ENCODE results near the gene MYH1.
"Not testable (repeated sequence)": the region's sequence is repeated elsewhere in the genome, so short reads cannot be mapped to it uniquely, and the experiment has no call there.

- TF ChIP-seq, protein P1, sequence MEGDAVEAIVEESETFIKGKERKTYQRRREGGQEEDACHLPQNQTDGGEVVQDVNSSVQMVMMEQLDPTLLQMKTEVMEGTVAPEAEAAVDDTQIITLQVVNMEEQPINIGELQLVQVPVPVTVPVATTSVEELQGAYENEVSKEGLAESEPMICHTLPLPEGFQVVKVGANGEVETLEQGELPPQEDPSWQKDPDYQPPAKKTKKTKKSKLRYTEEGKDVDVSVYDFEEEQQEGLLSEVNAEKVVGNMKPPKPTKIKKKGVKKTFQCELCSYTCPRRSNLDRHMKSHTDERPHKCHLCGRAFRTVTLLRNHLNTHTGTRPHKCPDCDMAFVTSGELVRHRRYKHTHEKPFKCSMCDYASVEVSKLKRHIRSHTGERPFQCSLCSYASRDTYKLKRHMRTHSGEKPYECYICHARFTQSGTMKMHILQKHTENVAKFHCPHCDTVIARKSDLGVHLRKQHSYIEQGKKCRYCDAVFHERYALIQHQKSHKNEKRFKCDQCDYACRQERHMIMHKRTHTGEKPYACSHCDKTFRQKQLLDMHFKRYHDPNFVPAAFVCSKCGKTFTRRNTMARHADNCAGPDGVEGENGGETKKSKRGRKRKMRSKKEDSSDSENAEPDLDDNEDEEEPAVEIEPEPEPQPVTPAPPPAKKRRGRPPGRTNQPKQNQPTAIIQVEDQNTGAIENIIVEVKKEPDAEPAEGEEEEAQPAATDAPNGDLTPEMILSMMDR (IDR thresholded peaks at IDR 0.05) = not testable (repeated sequence)
- not testable (repeated sequence) for TF ChIP-seq POLR2A (IDR thresholded peaks at IDR 0.05)
Observed at GRCh38 chr17:10543486-10543885, 25.1 kb upstream of the MYH1 start.

Data from right lobe of liver (tissue), 4 donors.